Parathyroid adenoma (tissue), 2 donors: ENCODE measurements around the gene ZNF148.

Experiments
- H2AFZ ChIP-seq: fragments of 300-600 bp; sonication (generic); one replicate; pipeline ENCODE4 v1.7.0; 2017; ENCODE audit warnings: antibody characterized with exemption, mild to moderate bottlenecking
- H3K27ac ChIP-seq: fragments of 300-600 bp; sonication (generic); one replicate; pipeline ENCODE4 v1.7.0; 2017
- H3K27me3 ChIP-seq: fragments of 300-600 bp; sonication (generic); one replicate; pipeline ENCODE4 v1.7.0; 2017; ENCODE audit warnings: low read length; ENCODE audit not compliant: control insufficient read depth, insufficient read depth
- H3K36me3 ChIP-seq: fragments of 300-600 bp; sonication (generic); one replicate; pipeline ENCODE4 v1.7.0; 2017; ENCODE audit warnings: low read length; ENCODE audit not compliant: control insufficient read depth, insufficient read depth
- H3K4me1 ChIP-seq: fragments of 300-600 bp; sonication (generic); one replicate; pipeline ENCODE4 v1.7.0; 2017; ENCODE audit warnings: control low read depth
- H3K4me2 ChIP-seq: fragments of 300-600 bp; sonication (generic); one replicate; pipeline ENCODE4 v1.7.0; 2017; ENCODE audit warnings: low read length
- H3K4me3 ChIP-seq: fragments of 300-600 bp; sonication (generic); one replicate; pipeline ENCODE4 v1.7.0; 2017; ENCODE audit warnings: low read depth, low read length
- H3K79me2 ChIP-seq: fragments of 300-600 bp; sonication (generic); one replicate; pipeline ENCODE4 v1.7.0; 2017; ENCODE audit warnings: control low read depth
- H3K9ac ChIP-seq: fragments of 300-600 bp; sonication (generic); one replicate; pipeline ENCODE4 v1.7.0; 2017; ENCODE audit warnings: mild to moderate bottlenecking
- H3K9me3 ChIP-seq: fragments of 300-600 bp; sonication (generic); one replicate; pipeline ENCODE4 v1.7.0; 2017; ENCODE audit warnings: low read length; ENCODE audit not compliant: control insufficient read depth
- CTCF ChIP-seq: fragments of 300-600 bp; sonication (generic); IDR thresholded peaks from one replicate; pipeline ENCODE4 v1.7.0; 2017; ENCODE audit warnings: antibody characterized with exemption, mild to moderate bottlenecking
- donor health status: primary hyperparathyroidism.

The ZNF148 gene

GRCh38 chr3:125287248-125287647 is 87.9 kb downstream of the ZNF148 start:
- Histone ChIP-seq H3K4me1 (no peaks in the 10 kb centered on the region), H2AFZ (no peak overlapping the region)
- no peak for TF ChIP-seq CTCF

GRCh38 chr3:125281381-125281780 is 93.7 kb downstream of the ZNF148 start:
- Histone ChIP-seq H3K79me2 (no peaks in the 10 kb centered on the region), H3K27me3 (no peaks in the 10 kb centered on the region), H3K4me3 (no peak overlapping the region), H3K27ac (no peak overlapping the region), H3K9ac (no peak overlapping the region), H3K36me3 (no peaks in the 10 kb centered on the region), H3K4me1 (no peaks in the 10 kb centered on the region), H3K9me3 (no peaks in the 10 kb centered on the region), H3K4me2 (no peak overlapping the region), H2AFZ (no peak overlapping the region)
- TF ChIP-seq CTCF, result no peak

More at GRCh38 chr3:125287248-125287647, 87.9 kb downstream of the ZNF148 start:
- no peak overlapping the region for H3K9ac ChIP-seq
- H3K79me2 ChIP-seq, result no peaks in the 10 kb centered on the region
- no peak overlapping the region for H3K4me2 ChIP-seq
- H3K36me3 ChIP-seq, result no peaks in the 10 kb centered on the region
- no peak overlapping the region for H3K4me3 ChIP-seq
- no peaks in the 10 kb centered on the region for H3K9me3 ChIP-seq
- H3K27me3 ChIP-seq, result no peaks in the 10 kb centered on the region
- H3K27ac ChIP-seq, result no peak overlapping the region

GRCh38 chr3:125280668-125281361 is 94.3 kb downstream of the ZNF148 start:
- Histone ChIP-seq H3K36me3 (no peaks in the 10 kb centered on the region), H3K9ac (no peak overlapping the region), H3K9me3 (no peaks in the 10 kb centered on the region), H3K4me2 (no peak overlapping the region), H3K27me3 (no peaks in the 10 kb centered on the region), H3K27ac (no peak overlapping the region), H3K79me2 (no peaks in the 10 kb centered on the region), H3K4me3 (no peak overlapping the region), H3K4me1 (no peaks in the 10 kb centered on the region), H2AFZ (no peak overlapping the region)
- TF ChIP-seq CTCF, result no peak

- Histone ChIP-seq H3K79me2 (no peaks in the 10 kb centered on the region), H3K4me2 (no peak overlapping the region), H3K9ac (no peak overlapping the region), H3K9me3 (no peaks in the 10 kb centered on the region), H3K36me3 (no peaks in the 10 kb centered on the region), H3K4me3 (no peak overlapping the region), H3K4me1 (no peaks in the 10 kb centered on the region), H3K27ac (no peak overlapping the region), H3K27me3 (no peaks in the 10 kb centered on the region), H2AFZ (no peak overlapping the region)
- TF ChIP-seq CTCF, result no peak
Measured at GRCh38 chr3:125278155-125278554, 97.0 kb downstream of the ZNF148 start.

GRCh38 chr3:125271127-125271526 is 104.0 kb downstream of the ZNF148 start:
- H2AFZ ChIP-seq, result no peak overlapping the region
- H3K4me3 ChIP-seq, result no peak overlapping the region
- no peak for TF ChIP-seq CTCF
- H3K36me3 ChIP-seq, result no peaks in the 10 kb centered on the region
- H3K9ac ChIP-seq, result no peak overlapping the region
- no peak overlapping the region for H3K4me2 ChIP-seq
- no peak overlapping the region for H3K27ac ChIP-seq
- no peaks in the 10 kb centered on the region for H3K27me3 ChIP-seq
- peaks cover 5% of the 10 kb centered on the region for H3K79me2 ChIP-seq
- no peaks in the 10 kb centered on the region for H3K9me3 ChIP-seq
- no peaks in the 10 kb centered on the region for H3K4me1 ChIP-seq
